ENCODE data around the gene RHOJ. TPM values are rescaled to one million over a fixed set of nuclear protein-coding genes. Genes with fewer than 3 reads are reported as not detected.

The RHOJ gene
- total and polyA plus RNA-seq, 2 of the 8 experiments (the other 6 are each of a cell fraction or from before 2014, with no cell fraction given), result 0.11 TPM; not detected in 1

- Histone ChIP-seq H4K91ac (replicated peaks; ENCODE audit: insufficient read length, low read length) (no peak overlapping the region), H3K23me2 (ENCODE audit: low read depth, low read length) (no peaks in the 10 kb centered on the region), H4K8ac (ENCODE audit: extremely low read depth, insufficient read depth, low read length) (no peak overlapping the region), H3K4me1 (replicated peaks in 1 of 4; ENCODE audit: control insufficient read depth in 3 of 4, insufficient read depth in 4 of 4, low read length in 3 of 4) (peaks cover 2 to 6% (median 5%) of the 10 kb centered on the region in 4 experiments; a peak in 5 of 7 replicates), H3K79me2 (ENCODE audit: control insufficient read depth in 1 of 2, insufficient read depth in 2 of 2, low read length in 2 of 2) (no peaks in the 10 kb centered on the region), H2AK5ac (ENCODE audit: low read depth, low read length) (no peak overlapping the region), H3K56ac (replicated peaks; ENCODE audit: insufficient read length, low read depth, low read length) (no peak overlapping the region), H2BK20ac (ENCODE audit: low read length) (no peak overlapping the region), H2BK120ac (replicated peaks; ENCODE audit: low read depth, low read length) (no peak overlapping the region), H3K18ac (ENCODE audit: extremely low read depth, low read length) (no peak overlapping the region), H3K27me3 (replicated peaks in 1 of 4; ENCODE audit: control insufficient read depth in 3 of 4, extremely low read depth in 1 of 4, insufficient read depth in 3 of 4, low read length in 3 of 4) (no peaks in the 10 kb centered on the region), H3K9ac (replicated peaks in 1 of 4; ENCODE audit: extremely low read depth in 1 of 4, low read depth in 3 of 4, low read length in 3 of 4) (no peak overlapping the region), H3K4ac (replicated peaks; ENCODE audit: insufficient read length, low read depth, low read length) (no peak overlapping the region), H2BK12ac (ENCODE audit: low read depth, low read length) (no peak overlapping the region), H2BK15ac (ENCODE audit: low read length) (no peak overlapping the region), H3K4me3 (ENCODE audit: extremely low read depth in 1 of 4, insufficient read depth in 2 of 4, low read depth in 3 of 4, low read length in 4 of 4) (no peak overlapping the region), H3K14ac (ENCODE audit: insufficient read length) (no peak overlapping the region), H3K9me3 (ENCODE audit: insufficient read depth in 2 of 2, low read depth in 1 of 2, low read length in 1 of 2) (no peaks in the 10 kb centered on the region), H3K79me1 (ENCODE audit: low read depth, low read length) (no peaks in the 10 kb centered on the region), H2AFZ (ENCODE audit: low read length) (no peak overlapping the region), H4K5ac (ENCODE audit: insufficient read length, low read depth, low read length) (no peak overlapping the region), H3K27ac (ENCODE audit: low read depth, low read length) (no peak overlapping the region), H3K36me3 (ENCODE audit: control insufficient read depth in 2 of 4, insufficient read depth in 4 of 4, low read length in 3 of 4) (no peaks in the 10 kb centered on the region), H2BK5ac (ENCODE audit: low read depth, low read length) (no peak overlapping the region), H3K23ac (ENCODE audit: insufficient read length) (no peak overlapping the region), H4K20me1 (replicated peaks in 1 of 2; ENCODE audit: control insufficient read depth in 1 of 2, insufficient read depth in 2 of 2, low read length in 2 of 2) (no peaks in the 10 kb centered on the region), H3K4me2 (ENCODE audit: insufficient read depth in 1 of 2, low read depth in 2 of 2, low read length in 2 of 2) (no peak overlapping the region)
- FAIRE-seq (no peak), DNase-seq (ENCODE audit: low read depth in 1 of 2, low spot score in 2 of 2) (no peak)
- ChIA-PET POLR2A (ENCODE audit: partially characterized antibody) (interaction anchor here (0.6 kb wide), 1 partner anchor 13 kb away, joined by 3 read pairs; no protein-coding TSS in a partner anchor), CTCF (ENCODE audit: partially characterized antibody) (interaction anchor here (1.6 kb wide), 1 partner anchor 11 kb away, joined by 7 read pairs; no protein-coding TSS in a partner anchor)
- no peak for TF ChIP-seq BCL11A (IDR thresholded peaks at IDR 0.05; ENCODE audit: low read depth in 2 of 2, low read length in 2 of 2)
- TF ChIP-seq TEAD4 (IDR thresholded peaks at IDR 0.05; ENCODE audit: low read depth, low read length), result peak; percentile 32; the same call in 1 of the 2 replicates
- WGBS, 2 experiments (ENCODE audit: extremely low coverage in 1 of 2, insufficient coverage in 1 of 2, insufficient read length in 1 of 2, insufficient replicate concordance in 2 of 2, low coverage in 1 of 2, low lambda C conversion rate in 2 of 2, missing lambda C conversion rate in 1 of 2), result 91% methylated on average over 6 of the region's 6 CpGs; no CpG with 5 or more reads in 1 of the 2 experiments
These were observed 83.6 kb downstream of the RHOJ start for GRCh38 chr14:63287666-63288483.

Data from H1 (cell line).